HCT116 (cell line): ENCODE results near the gene NEK11. TPM values are rescaled to one million over a fixed set of nuclear protein-coding genes. Genes with fewer than 3 reads are reported as not detected.
A peak's percentile ranks its signal among the peaks of the same experiment; 100 is the strongest.

Experiments
- ATAC-seq: fragments of 200-7000 bp; cut with Tn5 transposase; 2 replicates; pipeline ENCODE4 v1.9.1; 2020; ENCODE audit warnings: mild to moderate bottlenecking, moderate library complexity
- BruUV-seq: library from RNA; stranded (reverse); fragments of 400-500 nt; replicated peaks from 2 replicates; lab custom pipeline; 2021; lab: Mats Ljungman, UMichigan
- CTCF ChIA-PET: fragments of 300-600 bp; sonication (Branson Sonifier 250); formaldehyde crosslinking; loops from one replicate; lab custom pipeline; 2021; ENCODE audit warnings: antibody characterized with exemption; lab: Charles Lee
- POLR2A ChIA-PET: fragments of 300-600, 350-600 bp; sonication (Branson Sonifier 250); formaldehyde crosslinking; loops from one replicate; lab custom pipeline; 2021; ENCODE audit warnings: antibody characterized with exemption; lab: Charles Lee
- RAD21 ChIA-PET, 2 experiments: fragments of 300-600 bp; sonication (Branson Sonifier 250); formaldehyde crosslinking; loops; one replicate each; lab custom pipeline; 2023; ENCODE audit warnings: low total read pairs in 2 of 2; ENCODE audit not compliant: uncharacterized antibody in 2 of 2, unreplicated experiment in 2 of 2, low non-redundant PET in 1 of 2; lab: Charles Lee
- DNase-seq: peaks from one replicate; pipeline ENCODE4 v3.0.0-alpha.2; 2010; ENCODE audit warnings: low read depth, low spot score
- H2AFZ ChIP-seq: fragments of 200-600 bp; shearing (Covaris generic), sonication (generic); 2 replicates; pipeline ENCODE4 v1.6.1; 2017; ENCODE audit warnings: low read depth, mixed run types, mixed read lengths, antibody characterized with exemption, low read length; ENCODE audit not compliant: poor library complexity, severe bottlenecking
- H3K27ac ChIP-seq: 2 replicates; pipeline ENCODE4 v1.5.1; 2012; ENCODE audit warnings: low read depth, low read length
- H3K27me3 ChIP-seq: fragments of 200-600 bp; sonication (generic); 2 replicates; pipeline ENCODE4 v1.6.1; 2016; ENCODE audit warnings: mixed run types, low read length, mixed read lengths; ENCODE audit not compliant: insufficient read depth
- H3K36me3 ChIP-seq, 2 experiments: fragments of 200-500 bp in 1 of 2; fragments of 200-600 bp in 1 of 2; sonication (Bioruptor generic) in 1 of 2; sonication (generic) in 1 of 2; 2 replicates each; pipeline versions ENCODE4 v1.5.1 to v1.6.1; 2014 to 2016; ENCODE audit warnings: low read length in 2 of 2, inconsistent platforms in 1 of 2, mixed read lengths in 1 of 2, mixed run types in 1 of 2; ENCODE audit not compliant: insufficient read depth in 2 of 2, control insufficient read depth in 1 of 2
- H3K4me1 ChIP-seq, 2 experiments: fragments of 200-600 bp in 1 of 2; sonication (generic) in 1 of 2; 2 replicates each; pipeline versions ENCODE4 v1.5.1 to v1.6.1; 2012 to 2017; ENCODE audit warnings: low read length in 2 of 2, inconsistent platforms in 1 of 2, mild to moderate bottlenecking in 1 of 2, mixed read lengths in 1 of 2, mixed run types in 1 of 2, moderate library complexity in 1 of 2; ENCODE audit not compliant: insufficient read depth in 2 of 2, control insufficient read depth in 1 of 2
- H3K4me2 ChIP-seq: fragments of 200-600 bp; sonication (generic); 2 replicates; pipeline ENCODE4 v1.6.1; 2017; ENCODE audit warnings: mixed run types, low read length, mixed read lengths
- H3K4me3 ChIP-seq, 2 experiments: fragments of 200-600 bp in 1 of 2; sonication (generic) in 1 of 2; replicated peaks in 1 of 2; 2 replicates each; pipeline ENCODE4 v1.5.1; 2011 to 2016; ENCODE audit warnings: low read length in 2 of 2, control low read depth in 1 of 2, low read depth in 1 of 2, mild to moderate bottlenecking in 1 of 2, mixed read lengths in 1 of 2, mixed run types in 1 of 2
- H3K79me2 ChIP-seq: fragments of 200-600 bp; sonication (generic); 2 replicates; pipeline ENCODE4 v1.6.1; 2017; ENCODE audit warnings: mild to moderate bottlenecking, mixed run types, low read length, moderate library complexity, mixed read lengths; ENCODE audit not compliant: insufficient read depth
- H3K9ac ChIP-seq: fragments of 200-600 bp; sonication (generic); 2 replicates; pipeline ENCODE4 v1.6.1; 2016; ENCODE audit warnings: low read length, mixed read lengths
- H3K9me2 ChIP-seq: fragments of 200-600 bp; sonication (generic), shearing (Covaris generic); 2 replicates; pipeline ENCODE4 v1.6.1; 2017; ENCODE audit warnings: mixed run types, mild to moderate bottlenecking, moderate library complexity; ENCODE audit not compliant: insufficient read depth
- H3K9me3 ChIP-seq, 2 experiments: fragments of 200-500 bp in 1 of 2; fragments of 200-600 bp in 1 of 2; sonication (Bioruptor generic) in 1 of 2; sonication (generic) in 1 of 2; 2 replicates each; pipeline ENCODE4 v1.6.1; 2014 to 2017; ENCODE audit warnings: low read length in 2 of 2, mixed read lengths in 2 of 2, inconsistent platforms in 1 of 2, low read depth in 1 of 2, mild to moderate bottlenecking in 1 of 2, mixed run types in 1 of 2, moderate library complexity in 1 of 2; ENCODE audit not compliant: control insufficient read depth in 1 of 2, insufficient read depth in 1 of 2
- H4K20me1 ChIP-seq: fragments of 200-600 bp; sonication (generic), shearing (Covaris generic); 2 replicates; pipeline ENCODE4 v1.6.1; 2017; ENCODE audit warnings: mixed run types, mild to moderate bottlenecking, moderate library complexity; ENCODE audit not compliant: insufficient read depth
- EGR1 ChIP-seq: IDR thresholded peaks from 2 replicates; pipeline ENCODE4 v1.6.1; 2012; ENCODE audit warnings: low read depth
- ELF1 ChIP-seq: IDR thresholded peaks from 2 replicates; pipeline ENCODE4 v1.6.1; 2012; ENCODE audit warnings: low read depth, borderline replicate concordance
- FOSL1 ChIP-seq: IDR thresholded peaks from 2 replicates; pipeline ENCODE4 v1.6.1; 2012; ENCODE audit warnings: low read depth
- POLR2A ChIP-seq: IDR thresholded peaks from 2 replicates; pipeline ENCODE4 v1.7.0; 2011; ENCODE audit warnings: borderline replicate concordance; ENCODE audit not compliant: insufficient read depth, insufficient read length; ENCODE audit errors: extremely low read depth
- POLR2AphosphoS5 ChIP-seq: IDR thresholded peaks from 2 replicates; pipeline ENCODE4 v1.6.1; 2011; ENCODE audit warnings: mild to moderate bottlenecking, low read depth, low read length, moderate library complexity
- SP1 ChIP-seq: IDR thresholded peaks from 2 replicates; pipeline ENCODE4 v1.6.1; 2012; ENCODE audit warnings: low read depth
- ZFX ChIP-seq: fragments of 450-650 bp; IDR thresholded peaks from 2 replicates; pipeline ENCODE4 v1.6.1; 2017
- ZNF274 ChIP-seq: fragments of 200-500 bp; sonication (Bioruptor generic); IDR thresholded peaks from 2 replicates; pipeline ENCODE4 v1.6.1; 2014; ENCODE audit warnings: mild to moderate bottlenecking, low read depth, low read length, inconsistent platforms
- intact Hi-C: fragments of 100-400 bp; cut with micrococcal nuclease; formaldehyde crosslinking; loops from 2 replicates; pipeline ENCODE4 v1.10.0; 2022
- total RNA-seq: library from RNA; stranded (reverse); gene quantifications from one replicate; pipeline ENCODE4 v1.2.1, GENCODE V29; 2021; ENCODE audit not compliant: unreplicated experiment
- TF ChIP-seq, protein P1 (sequence below): IDR thresholded peaks from 2 replicates; pipeline ENCODE4 v1.6.1; 2012
- TF ChIP-seq, protein P2 (sequence below): IDR thresholded peaks from 2 replicates; pipeline ENCODE4 v1.6.1; 2012
- TF ChIP-seq, protein P3 (sequence below), 3 experiments: fragments of 200-600 bp in 1 of 3; sonication (generic) in 1 of 3; IDR thresholded peaks in 2 of 3; conservative IDR thresholded peaks in 1 of 3; 2 replicates each; pipeline ENCODE4 v1.5.1; 2012 to 2017; ENCODE audit warnings: low read depth in 2 of 3, low read length in 2 of 3, antibody characterized with exemption in 1 of 3, borderline replicate concordance in 1 of 3, control low read depth in 1 of 3, mild to moderate bottlenecking in 1 of 3, mixed read lengths in 1 of 3, mixed run types in 1 of 3, moderate library complexity in 1 of 3; ENCODE audit not compliant: insufficient read depth in 1 of 3

NEK11 gene
- total RNA-seq, 1 experiment from 2014 or later, result 3.1 TPM

DNA sequence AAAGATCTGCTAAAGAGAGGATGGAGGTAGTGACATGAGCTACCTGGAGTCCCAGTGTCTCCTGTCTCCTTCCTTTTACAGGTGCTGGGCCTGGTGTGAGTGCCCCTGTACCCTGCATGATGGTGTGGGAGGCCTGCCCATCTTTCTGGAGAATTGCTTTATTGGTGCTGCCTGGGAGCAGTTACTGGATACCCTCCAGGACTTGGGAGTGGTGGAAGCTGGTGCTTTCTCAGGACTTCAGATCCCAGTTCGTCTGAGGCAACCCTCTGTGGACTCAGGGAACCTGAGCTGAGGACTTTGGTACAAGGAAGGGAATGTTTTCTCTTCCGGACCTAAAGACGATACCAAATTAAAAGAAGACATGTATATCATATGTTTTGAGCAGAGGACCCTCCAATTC, 336.6 kb downstream of the NEK11 start:
- Histone ChIP-seq H3K9ac (no peak overlapping the region), H3K4me2 (peak overlapping the region; percentile 96), H3K27ac (no peak overlapping the region), H3K9me3 (no peaks in the 10 kb centered on the region), H3K9me2 (no peaks in the 10 kb centered on the region), H2AFZ (no peak overlapping the region), H3K4me3 (no peak overlapping the region), H3K36me3 (no peaks in the 10 kb centered on the region), H4K20me1 (no peaks in the 10 kb centered on the region), H3K27me3 (no peaks in the 10 kb centered on the region), H3K79me2 (peaks cover 17% of the 10 kb centered on the region), H3K4me1 (peaks cover 5 to 20% of the 10 kb centered on the region in 2 experiments; a peak in 2 of 4 replicates)
- DNase-seq, result no peak
- ATAC-seq, result no peak
- RAD21 ChIA-PET, result no interaction called here
- BruUV-seq, result no TSS peak
- intact Hi-C loops, result no loop called here
- POLR2A ChIA-PET, result no interaction called here
- TF ChIP-seq ZFX, result no peak
- no peak for TF ChIP-seq ELF1
- TF ChIP-seq, protein P1, sequence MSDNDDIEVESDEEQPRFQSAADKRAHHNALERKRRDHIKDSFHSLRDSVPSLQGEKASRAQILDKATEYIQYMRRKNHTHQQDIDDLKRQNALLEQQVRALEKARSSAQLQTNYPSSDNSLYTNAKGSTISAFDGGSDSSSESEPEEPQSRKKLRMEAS, result no peak
- no peak for TF ChIP-seq POLR2AphosphoS5
- TF ChIP-seq, protein P2, sequence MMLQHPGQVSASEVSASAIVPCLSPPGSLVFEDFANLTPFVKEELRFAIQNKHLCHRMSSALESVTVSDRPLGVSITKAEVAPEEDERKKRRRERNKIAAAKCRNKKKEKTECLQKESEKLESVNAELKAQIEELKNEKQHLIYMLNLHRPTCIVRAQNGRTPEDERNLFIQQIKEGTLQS, result no peak
- TF ChIP-seq, protein P3, sequence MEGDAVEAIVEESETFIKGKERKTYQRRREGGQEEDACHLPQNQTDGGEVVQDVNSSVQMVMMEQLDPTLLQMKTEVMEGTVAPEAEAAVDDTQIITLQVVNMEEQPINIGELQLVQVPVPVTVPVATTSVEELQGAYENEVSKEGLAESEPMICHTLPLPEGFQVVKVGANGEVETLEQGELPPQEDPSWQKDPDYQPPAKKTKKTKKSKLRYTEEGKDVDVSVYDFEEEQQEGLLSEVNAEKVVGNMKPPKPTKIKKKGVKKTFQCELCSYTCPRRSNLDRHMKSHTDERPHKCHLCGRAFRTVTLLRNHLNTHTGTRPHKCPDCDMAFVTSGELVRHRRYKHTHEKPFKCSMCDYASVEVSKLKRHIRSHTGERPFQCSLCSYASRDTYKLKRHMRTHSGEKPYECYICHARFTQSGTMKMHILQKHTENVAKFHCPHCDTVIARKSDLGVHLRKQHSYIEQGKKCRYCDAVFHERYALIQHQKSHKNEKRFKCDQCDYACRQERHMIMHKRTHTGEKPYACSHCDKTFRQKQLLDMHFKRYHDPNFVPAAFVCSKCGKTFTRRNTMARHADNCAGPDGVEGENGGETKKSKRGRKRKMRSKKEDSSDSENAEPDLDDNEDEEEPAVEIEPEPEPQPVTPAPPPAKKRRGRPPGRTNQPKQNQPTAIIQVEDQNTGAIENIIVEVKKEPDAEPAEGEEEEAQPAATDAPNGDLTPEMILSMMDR (IDR thresholded peaks at IDR 0.05 in 2 of 3, conservative IDR thresholded peaks at IDR 0.05 in 1 of 3; ENCODE audit: borderline replicate concordance in 1 of 3, insufficient read depth in 1 of 3, low read depth in 2 of 3, low read length in 2 of 3), result no peak
- no peak for TF ChIP-seq POLR2A
- TF ChIP-seq EGR1, result no peak
- TF ChIP-seq FOSL1, result no peak
- TF ChIP-seq SP1, result no peak
- no peak for TF ChIP-seq ZNF274
- CTCF ChIA-PET, result no interaction called here
